Hepatocyte (in vitro differentiated cells): ENCODE results near the gene PRSS21. TPM values are rescaled to one million over a fixed set of nuclear protein-coding genes. Genes with fewer than 3 reads are reported as not detected.

Experiments
- DNase-seq: peaks from one replicate; pipeline ENCODE4 v3.0.0-alpha.2; 2016; ENCODE audit warnings: low spot score
- H2AFZ ChIP-seq: fragments of 200-600 bp; sonication (generic); 2 replicates; pipeline ENCODE4 v1.6.0; 2016; ENCODE audit warnings: antibody characterized with exemption, mild to moderate bottlenecking
- H3K27ac ChIP-seq: fragments of 200-600 bp; sonication (generic); 2 replicates; pipeline ENCODE4 v1.5.1; 2016; ENCODE audit warnings: mild to moderate bottlenecking
- H3K27me3 ChIP-seq: fragments of 200-600 bp; sonication (generic); 2 replicates; pipeline ENCODE4 v1.6.1; 2016
- H3K36me3 ChIP-seq: fragments of 200-600 bp; sonication (generic); replicated peaks from 2 replicates; pipeline ENCODE4 v1.5.1; 2016; ENCODE audit warnings: low read depth; ENCODE audit not compliant: insufficient read depth
- H3K4me1 ChIP-seq: fragments of 200-600 bp; sonication (generic); 2 replicates; pipeline ENCODE4 v1.5.1; 2016; ENCODE audit warnings: mild to moderate bottlenecking, moderate library complexity; ENCODE audit not compliant: insufficient read depth
- H3K4me2 ChIP-seq: fragments of 200-600 bp; sonication (generic); 2 replicates; pipeline ENCODE4 v1.6.0; 2016
- H3K4me3 ChIP-seq: fragments of 200-600 bp; sonication (generic); 2 replicates; pipeline ENCODE4 v1.5.1; 2016; ENCODE audit warnings: mild to moderate bottlenecking
- H3K79me2 ChIP-seq: fragments of 200-600 bp; sonication (generic); 2 replicates; pipeline ENCODE4 v1.6.0; 2017; ENCODE audit warnings: mild to moderate bottlenecking
- H3K9me2 ChIP-seq: fragments of 200-600 bp; sonication (generic); replicated peaks from 2 replicates; pipeline ENCODE4 v1.6.0; 2017; ENCODE audit warnings: mild to moderate bottlenecking; ENCODE audit not compliant: insufficient read depth
- H3K9me3 ChIP-seq: fragments of 200-600 bp; sonication (generic); 2 replicates; pipeline ENCODE4 v1.5.1; 2016; ENCODE audit warnings: low read depth, mild to moderate bottlenecking
- H4K20me1 ChIP-seq: fragments of 200-600 bp; sonication (generic); 2 replicates; pipeline ENCODE4 v1.6.0; 2016; ENCODE audit warnings: mild to moderate bottlenecking; ENCODE audit not compliant: insufficient read depth, poor library complexity, severe bottlenecking
- EZH2 ChIP-seq: fragments of 200-600 bp; sonication (generic); IDR thresholded peaks from 2 replicates; pipeline ENCODE4 v1.6.1; 2016; ENCODE audit warnings: antibody characterized with exemption, mild to moderate bottlenecking, borderline replicate concordance
- EZH2phosphoT487 ChIP-seq: fragments of 200-600 bp; sonication (generic); IDR thresholded peaks from one replicate; pipeline ENCODE4 v1.6.1; 2018; ENCODE audit warnings: antibody characterized with exemption, mild to moderate bottlenecking, low read depth, moderate library complexity; ENCODE audit not compliant: unreplicated experiment, severe bottlenecking
- WGBS: methylation state at CpG from one replicate; pipeline ENCODE4 v1.1.6; 2016; ENCODE audit warnings: low lambda C conversion rate; ENCODE audit errors: missing lambda C conversion rate; 5-methylcytosine and 5-hydroxymethylcytosine counted together
- polyA plus RNA-seq: library from polyadenylated mRNA; unstranded; fragments of >200 nt; fragmentation: Nextera tagmentation; extraction: Ambion mirVana; gene quantifications from 2 replicates; pipeline ENCODE4 v1.2.1, GENCODE V29; 2016
- total RNA-seq: library from RNA; depleted of rRNA; stranded (reverse); fragments of >200 nt; gene quantifications from 2 replicates; pipeline ENCODE4 v1.2.3, GENCODE V29; 2014
- TF ChIP-seq, protein P1 (sequence below): fragments of 200-600 bp; sonication (generic); IDR thresholded peaks from 2 replicates; pipeline ENCODE4 v1.5.1; 2016; ENCODE audit warnings: antibody characterized with exemption, mild to moderate bottlenecking; ENCODE audit not compliant: poor library complexity

PRSS21 gene
- total and polyA plus RNA-seq, 2 experiments from 2014 or later: not detected

DNA sequence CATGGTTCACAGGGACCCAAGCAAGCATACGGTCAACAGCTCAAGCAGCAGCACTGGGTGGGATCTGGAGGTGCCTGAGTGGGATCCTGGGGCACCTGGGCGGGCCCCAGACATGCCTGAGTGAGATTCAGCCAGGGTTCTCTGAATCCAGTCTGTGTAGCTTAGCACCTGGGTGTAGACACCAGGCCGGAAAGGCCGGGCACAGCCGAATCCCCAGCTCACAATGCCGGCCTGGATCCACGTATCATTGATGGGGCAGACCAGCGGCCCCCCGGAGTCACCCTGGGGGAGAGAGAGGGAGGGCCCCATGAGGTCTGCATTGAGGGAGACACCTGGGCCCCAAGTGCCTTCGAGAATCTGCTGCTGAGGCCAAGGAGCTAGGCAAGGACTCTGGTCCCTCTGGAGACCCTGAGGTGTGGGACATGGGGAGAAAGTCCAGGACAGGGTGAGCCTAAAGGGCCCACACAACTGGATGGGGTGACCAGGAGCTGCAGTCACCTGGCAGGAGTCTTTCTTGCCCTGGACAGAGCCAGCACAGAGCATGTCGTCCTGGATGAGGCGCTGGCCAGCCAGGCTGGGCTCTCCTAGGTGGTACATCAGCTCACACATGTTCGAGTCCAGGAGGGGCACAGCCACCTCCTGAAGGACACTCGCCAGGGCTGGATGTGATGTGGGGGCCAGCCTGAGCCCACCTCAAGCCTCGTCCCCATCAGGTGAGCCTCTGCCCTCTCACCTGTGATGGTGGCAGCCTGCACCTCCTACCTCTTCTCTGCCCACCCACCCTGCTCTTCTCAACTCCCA lies 22.8 kb downstream of the PRSS21 start:
- TF ChIP-seq, protein P1, sequence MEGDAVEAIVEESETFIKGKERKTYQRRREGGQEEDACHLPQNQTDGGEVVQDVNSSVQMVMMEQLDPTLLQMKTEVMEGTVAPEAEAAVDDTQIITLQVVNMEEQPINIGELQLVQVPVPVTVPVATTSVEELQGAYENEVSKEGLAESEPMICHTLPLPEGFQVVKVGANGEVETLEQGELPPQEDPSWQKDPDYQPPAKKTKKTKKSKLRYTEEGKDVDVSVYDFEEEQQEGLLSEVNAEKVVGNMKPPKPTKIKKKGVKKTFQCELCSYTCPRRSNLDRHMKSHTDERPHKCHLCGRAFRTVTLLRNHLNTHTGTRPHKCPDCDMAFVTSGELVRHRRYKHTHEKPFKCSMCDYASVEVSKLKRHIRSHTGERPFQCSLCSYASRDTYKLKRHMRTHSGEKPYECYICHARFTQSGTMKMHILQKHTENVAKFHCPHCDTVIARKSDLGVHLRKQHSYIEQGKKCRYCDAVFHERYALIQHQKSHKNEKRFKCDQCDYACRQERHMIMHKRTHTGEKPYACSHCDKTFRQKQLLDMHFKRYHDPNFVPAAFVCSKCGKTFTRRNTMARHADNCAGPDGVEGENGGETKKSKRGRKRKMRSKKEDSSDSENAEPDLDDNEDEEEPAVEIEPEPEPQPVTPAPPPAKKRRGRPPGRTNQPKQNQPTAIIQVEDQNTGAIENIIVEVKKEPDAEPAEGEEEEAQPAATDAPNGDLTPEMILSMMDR: no peak
- TF ChIP-seq EZH2phosphoT487 (no peak), EZH2 (no peak)
- 89% methylated on average over 15 of the region's 15 CpGs for WGBS

DNA sequence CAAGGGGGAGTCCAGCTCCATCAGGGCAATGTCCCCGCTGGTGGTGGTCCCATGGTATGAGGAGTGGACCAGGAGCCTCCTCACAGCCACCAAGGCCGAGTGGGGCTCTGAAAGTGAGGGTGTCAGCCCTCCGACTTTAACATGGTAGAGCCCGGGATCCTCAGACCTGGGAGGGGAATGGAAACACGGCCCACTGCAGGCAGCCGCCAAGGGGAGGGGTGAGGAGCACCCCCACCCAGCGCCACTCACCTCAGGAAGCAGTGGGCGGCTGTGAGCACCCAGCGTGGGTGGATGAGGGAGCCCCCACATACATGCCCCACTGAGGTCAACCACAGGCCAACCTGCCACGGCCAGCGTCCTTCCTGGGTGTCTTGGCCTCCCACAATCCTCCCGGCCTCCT lies 23.9 kb downstream of the PRSS21 start:
- Histone ChIP-seq H3K79me2 (no peaks in the 10 kb centered on the region), H3K27me3 (no peaks in the 10 kb centered on the region), H3K4me2 (no peak overlapping the region), H3K4me3 (no peak overlapping the region), H3K9me2 (no peaks in the 10 kb centered on the region), H4K20me1 (no peaks in the 10 kb centered on the region), H3K9me3 (no peaks in the 10 kb centered on the region), H3K36me3 (no peaks in the 10 kb centered on the region), H3K27ac (no peak overlapping the region), H2AFZ (no peak overlapping the region), H3K4me1 (peaks cover 5% of the 10 kb centered on the region)
- no peak for DNase-seq
- 95% methylated on average over 11 of the region's 12 CpGs for WGBS
- TF ChIP-seq, protein P1: no peak
- TF ChIP-seq EZH2phosphoT487: no peak
- no peak for TF ChIP-seq EZH2

More for the DNA sequence above, 22.8 kb downstream of the PRSS21 start:
- no peak overlapping the region for H3K27ac ChIP-seq
- H2AFZ ChIP-seq: no peak overlapping the region
- H3K4me1 ChIP-seq: peaks cover 5% of the 10 kb centered on the region
- H3K9me3 ChIP-seq: no peaks in the 10 kb centered on the region
- H3K27me3 ChIP-seq: no peaks in the 10 kb centered on the region
- H3K79me2 ChIP-seq: no peaks in the 10 kb centered on the region
- no peak overlapping the region for H3K4me2 ChIP-seq
- no peaks in the 10 kb centered on the region for H4K20me1 ChIP-seq
- no peaks in the 10 kb centered on the region for H3K9me2 ChIP-seq
- no peaks in the 10 kb centered on the region for H3K36me3 ChIP-seq
- no peak overlapping the region for H3K4me3 ChIP-seq
- no peak for DNase-seq

DNA sequence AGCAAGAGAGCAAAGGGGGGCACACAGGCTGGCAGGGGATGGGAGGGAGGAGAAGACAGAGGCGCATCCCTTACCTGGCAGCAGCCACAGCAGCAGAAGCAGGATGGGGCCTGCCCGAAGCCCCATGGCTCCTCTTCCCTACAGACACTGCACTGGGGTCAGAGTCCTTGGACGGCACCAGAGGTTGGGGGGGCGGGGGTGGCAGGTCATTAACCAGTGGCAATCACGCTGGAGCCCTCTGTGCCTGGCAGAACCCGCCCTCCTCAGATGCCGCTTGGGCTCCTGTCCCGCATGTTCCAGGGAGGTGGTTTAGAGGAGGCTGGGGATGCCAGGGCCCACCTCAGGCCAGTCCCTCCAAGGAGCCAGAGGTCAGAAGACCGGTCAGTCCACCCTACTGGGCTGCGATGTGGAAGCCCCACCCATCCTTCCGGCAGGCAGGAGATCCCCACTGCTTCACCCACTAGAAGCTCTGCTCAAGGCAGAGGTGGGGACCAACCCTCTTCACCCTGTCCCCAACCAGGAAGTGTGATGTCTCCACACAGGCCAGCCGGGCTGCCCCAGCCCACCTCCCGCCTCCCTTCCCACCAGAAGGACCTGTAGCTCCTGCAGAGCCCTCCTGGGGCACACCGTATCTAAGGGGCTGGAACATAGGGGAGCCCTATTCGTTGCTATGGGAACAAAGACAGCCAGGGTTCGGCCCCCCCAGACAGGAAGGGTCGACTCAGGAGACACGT lies 24.7 kb downstream of the PRSS21 start:
- DNase-seq: no peak
- Histone ChIP-seq H3K4me3 (no peak overlapping the region), H3K27ac (no peak overlapping the region), H3K4me1 (no peaks in the 10 kb centered on the region), H2AFZ (no peak overlapping the region), H3K9me2 (no peaks in the 10 kb centered on the region), H3K27me3 (no peaks in the 10 kb centered on the region), H3K9me3 (no peaks in the 10 kb centered on the region), H4K20me1 (no peaks in the 10 kb centered on the region), H3K79me2 (no peaks in the 10 kb centered on the region), H3K4me2 (no peak overlapping the region), H3K36me3 (no peaks in the 10 kb centered on the region)
- 86% methylated on average over 18 of the region's 18 CpGs for WGBS
- TF ChIP-seq, protein P1: no peak
- TF ChIP-seq EZH2phosphoT487 (no peak), EZH2 (no peak)
